Measurements from ENCODE around the gene TMED7.

TMED7 gene

DNA sequence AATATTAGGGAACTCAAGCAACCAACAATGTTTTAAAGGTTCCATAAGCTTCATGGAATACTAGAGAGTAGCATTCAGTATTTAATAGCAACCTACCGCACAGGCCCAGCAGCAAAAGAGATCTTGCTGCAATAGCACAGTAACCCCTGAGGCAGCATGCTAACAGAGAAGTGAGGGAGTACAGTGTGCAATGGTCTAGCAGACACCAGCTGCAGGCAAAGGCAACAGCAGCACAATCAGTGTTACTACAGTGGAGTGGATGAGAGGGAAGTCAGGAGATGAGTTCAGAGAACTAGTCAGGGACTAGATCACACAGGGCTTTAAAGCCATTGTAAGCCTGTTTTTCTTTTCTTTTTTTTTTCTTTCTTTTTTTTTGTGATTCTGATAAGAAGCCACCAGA is 26.3 kb downstream of the TMED7 start:
- TF ChIP-seq, protein P1, sequence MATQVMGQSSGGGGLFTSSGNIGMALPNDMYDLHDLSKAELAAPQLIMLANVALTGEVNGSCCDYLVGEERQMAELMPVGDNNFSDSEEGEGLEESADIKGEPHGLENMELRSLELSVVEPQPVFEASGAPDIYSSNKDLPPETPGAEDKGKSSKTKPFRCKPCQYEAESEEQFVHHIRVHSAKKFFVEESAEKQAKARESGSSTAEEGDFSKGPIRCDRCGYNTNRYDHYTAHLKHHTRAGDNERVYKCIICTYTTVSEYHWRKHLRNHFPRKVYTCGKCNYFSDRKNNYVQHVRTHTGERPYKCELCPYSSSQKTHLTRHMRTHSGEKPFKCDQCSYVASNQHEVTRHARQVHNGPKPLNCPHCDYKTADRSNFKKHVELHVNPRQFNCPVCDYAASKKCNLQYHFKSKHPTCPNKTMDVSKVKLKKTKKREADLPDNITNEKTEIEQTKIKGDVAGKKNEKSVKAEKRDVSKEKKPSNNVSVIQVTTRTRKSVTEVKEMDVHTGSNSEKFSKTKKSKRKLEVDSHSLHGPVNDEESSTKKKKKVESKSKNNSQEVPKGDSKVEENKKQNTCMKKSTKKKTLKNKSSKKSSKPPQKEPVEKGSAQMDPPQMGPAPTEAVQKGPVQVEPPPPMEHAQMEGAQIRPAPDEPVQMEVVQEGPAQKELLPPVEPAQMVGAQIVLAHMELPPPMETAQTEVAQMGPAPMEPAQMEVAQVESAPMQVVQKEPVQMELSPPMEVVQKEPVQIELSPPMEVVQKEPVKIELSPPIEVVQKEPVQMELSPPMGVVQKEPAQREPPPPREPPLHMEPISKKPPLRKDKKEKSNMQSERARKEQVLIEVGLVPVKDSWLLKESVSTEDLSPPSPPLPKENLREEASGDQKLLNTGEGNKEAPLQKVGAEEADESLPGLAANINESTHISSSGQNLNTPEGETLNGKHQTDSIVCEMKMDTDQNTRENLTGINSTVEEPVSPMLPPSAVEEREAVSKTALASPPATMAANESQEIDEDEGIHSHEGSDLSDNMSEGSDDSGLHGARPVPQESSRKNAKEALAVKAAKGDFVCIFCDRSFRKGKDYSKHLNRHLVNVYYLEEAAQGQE (IDR thresholded peaks at IDR 0.05; ENCODE audit: low read depth), result no peak
- no peak for TF ChIP-seq TCF12 (IDR thresholded peaks at IDR 0.05; ENCODE audit: low read depth)
- no peak for TF ChIP-seq TEAD4 (IDR thresholded peaks at IDR 0.05)
- no peak for TF ChIP-seq CREB1 (IDR thresholded peaks at IDR 0.05; ENCODE audit: low read depth)
- TF ChIP-seq, protein P2, sequence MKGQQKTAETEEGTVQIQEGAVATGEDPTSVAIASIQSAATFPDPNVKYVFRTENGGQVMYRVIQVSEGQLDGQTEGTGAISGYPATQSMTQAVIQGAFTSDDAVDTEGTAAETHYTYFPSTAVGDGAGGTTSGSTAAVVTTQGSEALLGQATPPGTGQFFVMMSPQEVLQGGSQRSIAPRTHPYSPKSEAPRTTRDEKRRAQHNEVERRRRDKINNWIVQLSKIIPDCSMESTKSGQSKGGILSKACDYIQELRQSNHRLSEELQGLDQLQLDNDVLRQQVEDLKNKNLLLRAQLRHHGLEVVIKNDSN (IDR thresholded peaks at IDR 0.05), result no peak
- TF ChIP-seq RAD21 (IDR thresholded peaks at IDR 0.05; ENCODE audit: low read depth), result no peak
- TF ChIP-seq, protein P3, sequence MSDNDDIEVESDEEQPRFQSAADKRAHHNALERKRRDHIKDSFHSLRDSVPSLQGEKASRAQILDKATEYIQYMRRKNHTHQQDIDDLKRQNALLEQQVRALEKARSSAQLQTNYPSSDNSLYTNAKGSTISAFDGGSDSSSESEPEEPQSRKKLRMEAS (IDR thresholded peaks at IDR 0.05), result no peak
- TF ChIP-seq EGR1 (IDR thresholded peaks at IDR 0.05), result no peak
- TF ChIP-seq FOXM1 (IDR thresholded peaks at IDR 0.05; ENCODE audit: borderline replicate concordance, low read depth), result no peak
- no peak for TF ChIP-seq ZBTB7A (IDR thresholded peaks at IDR 0.05; ENCODE audit: low read depth)
- no peak for TF ChIP-seq EP300 (IDR thresholded peaks at IDR 0.05; ENCODE audit: borderline replicate concordance)
- TF ChIP-seq YY1 (IDR thresholded peaks at IDR 0.05; ENCODE audit: low read depth), result no peak
- TF ChIP-seq TAF1 (IDR thresholded peaks at IDR 0.05; ENCODE audit: low read depth), result no peak
- no peak for TF ChIP-seq NFIC (IDR thresholded peaks at IDR 0.05)
- no peak for TF ChIP-seq CEBPB (IDR thresholded peaks at IDR 0.05)

DNA sequence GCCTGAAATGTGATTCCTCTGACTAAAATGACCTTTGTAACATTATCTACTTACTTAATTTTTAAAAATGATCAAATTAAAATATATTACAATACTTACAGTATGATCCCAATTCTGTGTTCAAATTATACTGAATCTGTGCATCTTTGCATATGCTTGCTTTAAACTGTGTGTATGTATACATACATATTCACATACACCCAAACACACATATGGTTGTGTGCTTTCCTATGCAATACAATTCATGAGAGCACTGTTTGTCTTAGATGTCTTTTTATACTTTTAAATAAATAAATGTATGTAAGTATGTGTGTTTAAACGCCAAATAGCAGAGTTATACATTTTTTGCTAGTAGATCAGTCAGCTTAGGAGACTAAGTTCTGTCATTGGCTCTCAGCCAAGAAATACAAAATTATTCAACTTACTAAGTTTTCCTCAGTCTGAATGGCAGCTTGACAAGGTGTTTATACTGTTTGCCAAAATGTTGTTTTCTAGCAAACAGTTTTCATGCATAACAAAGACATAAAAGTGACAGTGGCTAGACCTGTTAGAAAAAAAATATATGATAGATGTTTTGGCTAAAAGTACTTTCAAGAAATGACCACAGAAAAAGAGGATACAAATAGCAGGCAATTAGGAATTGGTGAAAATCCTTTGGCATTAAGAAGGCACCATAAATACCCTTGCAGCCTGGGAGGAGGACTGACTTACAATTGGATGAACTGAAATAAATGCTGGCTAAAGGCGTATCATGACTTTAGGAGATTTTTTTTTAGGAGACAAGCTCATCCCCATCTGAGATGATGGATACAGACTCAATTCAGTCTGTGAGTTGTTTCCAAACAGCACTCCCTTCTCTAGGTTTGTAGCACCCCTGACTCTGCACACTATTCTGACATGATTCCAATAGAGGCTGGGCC is 31.4 kb downstream of the TMED7 start:
- TF ChIP-seq NFIC (IDR thresholded peaks at IDR 0.05) (peak; percentile 52; the same call in 1 of the 2 replicates), EGR1 (IDR thresholded peaks at IDR 0.05) (no peak), TCF12 (IDR thresholded peaks at IDR 0.05; ENCODE audit: low read depth) (no peak)

GRCh38 chr5:115589043-115589442 is 36.8 kb downstream of the TMED7 start:
- TF ChIP-seq, protein P3 (IDR thresholded peaks at IDR 0.05), result no peak
- TF ChIP-seq TCF12 (IDR thresholded peaks at IDR 0.05; ENCODE audit: low read depth) (no peak), TEAD4 (IDR thresholded peaks at IDR 0.05) (no peak), TAF1 (IDR thresholded peaks at IDR 0.05; ENCODE audit: low read depth) (no peak), CREB1 (IDR thresholded peaks at IDR 0.05; ENCODE audit: low read depth) (no peak), RAD21 (IDR thresholded peaks at IDR 0.05; ENCODE audit: low read depth) (no peak), EP300 (IDR thresholded peaks at IDR 0.05; ENCODE audit: borderline replicate concordance) (no peak), YY1 (IDR thresholded peaks at IDR 0.05; ENCODE audit: low read depth) (no peak), ZBTB7A (IDR thresholded peaks at IDR 0.05; ENCODE audit: low read depth) (no peak), NFIC (IDR thresholded peaks at IDR 0.05) (no peak)
- TF ChIP-seq, protein P1 (IDR thresholded peaks at IDR 0.05; ENCODE audit: low read depth), result no peak

GRCh38 chr5:115588640-115589039 is 37.2 kb downstream of the TMED7 start:
- TF ChIP-seq TEAD4 (IDR thresholded peaks at IDR 0.05) (no peak), NFIC (IDR thresholded peaks at IDR 0.05) (no peak), CREB1 (IDR thresholded peaks at IDR 0.05; ENCODE audit: low read depth) (no peak), FOXM1 (IDR thresholded peaks at IDR 0.05; ENCODE audit: borderline replicate concordance, low read depth) (no peak), CEBPB (IDR thresholded peaks at IDR 0.05) (no peak), ZBTB7A (IDR thresholded peaks at IDR 0.05; ENCODE audit: low read depth) (no peak), YY1 (IDR thresholded peaks at IDR 0.05; ENCODE audit: low read depth) (no peak), TAF1 (IDR thresholded peaks at IDR 0.05; ENCODE audit: low read depth) (no peak), EP300 (IDR thresholded peaks at IDR 0.05; ENCODE audit: borderline replicate concordance) (no peak), TCF12 (IDR thresholded peaks at IDR 0.05; ENCODE audit: low read depth) (no peak), EGR1 (IDR thresholded peaks at IDR 0.05) (no peak), RAD21 (IDR thresholded peaks at IDR 0.05; ENCODE audit: low read depth) (no peak)
- TF ChIP-seq, protein P3 (IDR thresholded peaks at IDR 0.05), result no peak
- TF ChIP-seq, protein P2 (IDR thresholded peaks at IDR 0.05), result no peak
- TF ChIP-seq, protein P1 (IDR thresholded peaks at IDR 0.05; ENCODE audit: low read depth), result no peak

Data from Ishikawa (cell line).